GM21423 (cell line): Measurements from ENCODE around the gene LHX4.
A peak's percentile ranks its signal among the peaks of the same experiment; 100 is the strongest.
"Not testable (repeated sequence)": the region's sequence is repeated elsewhere in the genome, so short reads cannot be mapped to it uniquely, and the experiment has no call there.

Experiments
- ATAC-seq: cut with Tn5 transposase; IDR thresholded peaks from one replicate; pipeline ENCODE4 v1.9.1; 2021; ENCODE audit warnings: mild to moderate bottlenecking, moderate library complexity; ENCODE audit not compliant: unreplicated experiment

LHX4 gene

GRCh38 chr1:180196436-180197003 is 33.5 kb upstream of the LHX4 start:
- no peak for ATAC-seq

- no peak for ATAC-seq
Observed at GRCh38 chr1:180197231-180197630, 32.8 kb upstream of the LHX4 start.

GRCh38 chr1:180198196-180198595 is 31.9 kb upstream of the LHX4 start:
- ATAC-seq: no peak

GRCh38 chr1:180198611-180199010 is 31.5 kb upstream of the LHX4 start:
- no peak for ATAC-seq

- no peak for ATAC-seq
Observed at GRCh38 chr1:180199018-180199417, 31.0 kb upstream of the LHX4 start.

- no peak for ATAC-seq
Observed at GRCh38 chr1:180201451-180202200, 28.4 kb upstream of the LHX4 start.

- ATAC-seq: not testable (repeated sequence)
Observed at GRCh38 chr1:180202588-180202987, 27.5 kb upstream of the LHX4 start.

GRCh38 chr1:180204231-180204630 is 25.8 kb upstream of the LHX4 start:
- no peak for ATAC-seq

GRCh38 chr1:180206581-180206980 is 23.5 kb upstream of the LHX4 start:
- no peak for ATAC-seq

- no peak for ATAC-seq
Observed at GRCh38 chr1:180208264-180208663, 21.8 kb upstream of the LHX4 start.

GRCh38 chr1:180210008-180210620 is 19.9 kb upstream of the LHX4 start:
- ATAC-seq: no peak

- ATAC-seq: no peak
Observed at GRCh38 chr1:180211156-180211859, 18.8 kb upstream of the LHX4 start.

GRCh38 chr1:180211860-180212229 is 18.2 kb upstream of the LHX4 start:
- ATAC-seq: no peak

- ATAC-seq: peak; percentile 55
Observed at GRCh38 chr1:180213401-180214170, 16.5 kb upstream of the LHX4 start.

- no peak for ATAC-seq
Observed at GRCh38 chr1:180215856-180216625, 14.0 kb upstream of the LHX4 start.

GRCh38 chr1:180217006-180217405 is 13.1 kb upstream of the LHX4 start:
- no peak for ATAC-seq

GRCh38 chr1:180218806-180219765 is 11.0 kb upstream of the LHX4 start:
- no peak for ATAC-seq

- ATAC-seq: no peak
Observed at GRCh38 chr1:180219776-180220175, 10.3 kb upstream of the LHX4 start.

- no peak for ATAC-seq
Observed at GRCh38 chr1:180221462-180221861, 8.6 kb upstream of the LHX4 start.
